GM12892 (cell line): ENCODE measurements around the gene TSPEAR.

ENCODE experiments used
- POLR2A ChIP-seq: IDR thresholded peaks from 2 replicates; pipeline ENCODE4 v1.6.1; 2011; ENCODE audit warnings: low read depth, low read length, control low read depth
- POLR2AphosphoS5 ChIP-seq: IDR thresholded peaks from 2 replicates; pipeline ENCODE4 v1.6.1; 2011; ENCODE audit warnings: low read depth, low read length, control low read depth
- TAF1 ChIP-seq: IDR thresholded peaks from 2 replicates; pipeline ENCODE4 v1.6.1; 2011; ENCODE audit warnings: low read depth, mild to moderate bottlenecking, control low read depth, low read length, borderline replicate concordance

GRCh38 chr21:44723177-44724131 is 12.1 kb upstream of the TSPEAR start:
- TF ChIP-seq POLR2AphosphoS5 (no peak), POLR2A (no peak), TAF1 (no peak)
